HUDEP-2 (cell line): ENCODE data around the gene ITPRIP.

ENCODE experiments used
- DNase-seq, 76 experiments: peaks; one replicate each; lab custom pipeline; 2025; ENCODE audit not compliant: unreplicated experiment in 76 of 76; lab: John Stamatoyannopoulos, UW

Gene ITPRIP

GRCh38 chr10:104342941-104343411 is 4.7 kb upstream of the ITPRIP start:
- DNase-seq: no peak

DNA sequence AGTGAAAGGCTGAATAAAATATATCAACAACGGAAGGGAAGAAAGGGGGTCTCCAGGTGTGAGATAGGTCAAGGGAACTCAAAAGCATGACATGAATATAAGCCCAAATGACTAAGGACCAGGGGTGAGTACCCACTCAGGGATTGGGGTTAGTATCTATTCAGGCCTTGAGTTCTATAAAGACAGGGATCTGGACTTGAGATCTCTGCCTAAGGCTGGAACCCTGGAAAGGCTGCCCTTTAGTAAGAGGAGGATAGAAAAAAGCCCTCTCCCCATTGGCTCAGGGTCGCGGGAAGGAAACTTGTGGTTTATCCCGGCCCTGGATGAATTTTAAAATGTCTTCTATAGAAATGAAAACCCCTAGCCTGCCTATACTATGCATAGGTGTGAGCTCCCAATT is 2.4 kb upstream of the ITPRIP start:
- peak in 3 of 76 experiments; percentile 16 to 58 (median 42) for DNase-seq

GRCh38 chr10:104340111-104340526 is 1.9 kb upstream of the ITPRIP start:
- DNase-seq: peak in 74 of 76 experiments; percentile 37 to 96 (median 72)

DNA sequence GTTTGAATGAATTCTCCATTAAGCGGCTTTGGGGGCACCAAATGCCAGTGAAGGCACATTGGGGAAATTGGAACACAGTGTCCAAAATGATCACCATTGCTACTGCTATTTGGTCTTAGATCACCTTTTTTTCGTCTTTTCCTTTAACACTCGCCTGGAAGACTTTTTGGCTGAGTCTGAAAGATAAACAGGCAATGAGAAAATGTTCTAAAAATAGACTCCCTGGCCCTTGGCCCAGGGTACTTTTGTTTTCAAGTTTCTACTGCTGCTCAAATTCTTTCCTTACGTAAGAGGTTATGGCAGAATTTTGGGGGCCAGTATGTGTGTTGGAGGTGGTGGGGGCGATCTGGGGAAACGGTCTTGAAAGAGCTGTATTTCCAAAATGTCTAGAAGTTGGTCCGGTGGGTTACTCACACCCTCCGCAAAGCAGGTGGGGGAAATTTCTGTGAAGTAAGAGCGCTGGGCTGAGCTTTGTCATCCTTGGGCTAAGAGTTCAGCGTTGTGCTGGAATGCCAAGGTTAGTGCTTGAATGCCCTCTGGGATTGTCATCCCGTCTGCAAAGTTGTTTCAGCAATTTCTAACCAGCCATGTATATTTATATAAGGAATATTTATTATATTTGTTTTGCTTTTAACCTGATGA is 1.3 kb upstream of the ITPRIP start:
- DNase-seq: peak in 44 of 76 experiments; percentile 14 to 77 (median 46)

DNA sequence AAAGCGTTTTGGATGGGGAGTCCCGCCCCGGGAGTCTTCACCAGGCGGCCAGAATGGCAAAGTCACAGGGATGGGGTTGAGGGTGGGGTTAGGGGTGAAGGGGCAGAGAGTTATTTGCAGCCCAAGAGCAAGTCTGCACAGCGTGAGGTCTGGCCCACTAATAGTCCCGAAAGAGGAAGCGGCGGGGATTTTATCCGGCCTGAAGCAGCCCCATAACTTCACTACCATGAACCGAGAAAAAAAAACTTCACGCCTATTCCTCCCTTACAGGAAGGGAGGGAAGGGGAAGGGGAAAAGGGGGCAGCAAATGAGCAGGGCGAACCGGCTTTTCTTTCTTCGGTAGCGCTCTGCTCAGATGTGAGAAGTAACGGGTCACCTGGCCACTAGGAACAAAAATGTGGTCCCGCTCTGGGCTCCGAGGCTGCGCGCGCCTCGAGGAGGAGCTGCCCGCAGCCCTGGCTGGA is 712 bp downstream of the ITPRIP start:
- peak in 13 of 76 experiments; percentile 10 to 44 (median 19) for DNase-seq

DNA sequence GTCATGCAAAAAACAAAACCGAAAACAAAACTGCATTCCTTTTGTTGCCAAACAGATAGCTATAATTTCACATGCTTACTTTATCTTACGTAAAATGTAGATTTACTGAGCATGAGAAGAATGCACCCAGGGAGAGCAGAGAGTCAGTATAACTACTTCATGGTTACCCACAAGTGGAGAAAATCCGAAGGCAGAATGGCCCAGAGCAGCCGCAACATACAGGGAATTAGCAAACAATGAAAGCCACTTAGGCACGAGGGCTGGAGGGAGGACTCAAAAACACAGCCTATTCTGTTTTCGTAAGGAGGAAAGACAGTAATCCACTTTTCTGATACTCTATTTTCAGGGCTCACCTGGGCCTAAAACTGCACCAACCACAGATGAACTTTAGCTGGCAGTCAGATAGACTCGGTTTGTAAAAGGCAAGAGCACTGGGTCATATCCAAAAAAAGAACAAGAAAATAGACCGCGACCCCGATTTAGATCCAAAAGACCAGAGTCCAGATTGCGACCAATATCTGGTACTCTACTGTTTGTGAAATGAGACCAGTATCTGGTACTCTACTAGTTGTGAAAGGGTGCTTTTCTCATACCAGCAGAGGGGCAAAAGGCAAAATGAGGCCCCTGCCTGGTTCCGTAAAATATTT is 1.3 kb downstream of the ITPRIP start:
- no peak for DNase-seq

DNA sequence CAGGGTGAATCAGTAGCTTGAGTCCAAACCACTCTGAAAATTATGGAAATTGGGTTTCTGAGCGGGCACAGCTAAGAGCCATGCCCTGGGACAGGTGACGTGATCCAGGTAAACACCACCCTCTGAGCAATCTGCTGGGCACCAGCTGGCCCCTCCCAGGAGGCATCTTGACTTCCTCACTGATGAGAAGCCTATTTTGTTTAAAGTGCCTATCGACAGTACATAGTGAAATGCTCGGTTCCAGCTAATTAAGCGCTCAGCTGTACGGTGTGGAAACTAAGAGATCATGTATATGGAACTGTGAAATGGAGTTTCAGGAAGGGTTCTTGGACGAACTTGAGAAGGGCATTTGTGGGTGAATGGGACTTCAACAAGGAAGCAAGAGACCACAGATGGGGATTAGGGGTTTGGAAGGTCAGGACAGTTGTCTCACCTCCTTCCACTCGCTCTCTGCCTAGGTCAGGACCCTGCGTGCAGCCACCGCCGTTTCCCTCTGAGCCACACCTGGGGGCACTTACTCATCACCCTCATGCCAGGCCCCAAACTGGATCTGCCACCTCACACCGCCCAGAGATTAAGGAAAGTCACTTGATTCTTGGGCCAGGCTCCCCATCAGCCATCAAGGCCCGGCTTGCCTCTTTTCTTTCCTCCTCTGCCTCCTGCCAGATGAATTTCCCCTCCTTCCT is 3.2 kb downstream of the ITPRIP start:
- DNase-seq: no peak

DNA sequence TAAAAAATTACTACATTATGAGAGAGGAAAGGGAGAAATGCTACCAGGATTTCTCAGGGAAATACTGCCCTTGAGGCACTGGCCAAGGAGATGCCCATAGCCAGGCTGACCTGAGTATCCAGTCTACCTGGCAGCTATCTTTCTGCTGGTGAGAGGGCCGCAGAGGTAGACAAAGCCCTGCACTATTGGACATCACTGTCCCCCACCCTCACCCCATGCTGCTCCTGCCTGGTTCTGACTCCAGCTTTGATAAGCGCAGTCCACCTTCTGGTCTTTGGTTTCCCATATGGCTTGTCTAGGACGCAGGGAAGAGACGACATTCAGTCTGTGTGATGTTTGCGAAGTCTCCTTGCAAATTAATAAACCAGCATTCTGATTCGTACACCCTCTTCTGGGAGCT is 3.7 kb downstream of the ITPRIP start:
- no peak for DNase-seq

- no peak for DNase-seq
Measured at GRCh38 chr10:104333728-104334373, 4.4 kb downstream of the ITPRIP start.

GRCh38 chr10:104333032-104333727 is 5.1 kb downstream of the ITPRIP start:
- no peak for DNase-seq

DNA sequence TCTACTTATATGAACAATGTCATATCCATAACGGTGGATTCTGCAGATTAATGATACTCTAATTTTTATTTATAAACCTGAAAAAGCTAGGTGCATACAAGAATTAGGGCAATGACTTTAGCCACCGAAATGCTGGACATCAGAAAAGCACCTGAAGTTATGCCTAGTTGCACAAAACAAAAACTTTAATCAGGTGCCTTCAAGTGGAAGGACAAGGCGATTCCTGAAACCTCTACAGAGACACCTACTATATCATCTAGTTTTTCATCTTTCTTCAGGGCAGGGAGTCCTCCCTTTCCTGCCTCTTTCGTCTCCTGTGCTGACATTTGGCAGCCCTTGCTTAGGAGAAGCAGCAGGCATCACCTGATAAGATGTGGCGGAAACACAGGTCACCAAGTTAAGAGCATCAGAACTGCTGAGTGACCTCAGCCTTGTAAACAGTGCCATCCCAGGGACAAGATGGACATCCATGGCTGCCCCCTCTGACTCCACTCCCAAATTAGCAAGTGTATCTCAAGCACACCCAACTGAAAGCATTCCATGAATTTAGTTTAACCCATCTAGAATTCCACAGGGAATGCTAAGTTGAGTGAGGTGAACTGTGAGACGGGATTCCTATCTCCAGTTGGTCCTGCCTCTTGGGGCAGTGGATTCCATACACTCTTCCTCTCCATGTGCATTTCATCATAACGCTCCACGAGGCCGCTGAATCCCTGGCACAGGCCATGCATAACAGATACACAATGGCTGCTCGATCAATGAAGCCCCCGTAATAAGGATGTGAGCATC is 5.8 kb downstream of the ITPRIP start:
- peak in 11 of 76 experiments; percentile 7 to 40 (median 19) for DNase-seq

- DNase-seq: no peak
Measured at GRCh38 chr10:104331208-104331838, 6.9 kb downstream of the ITPRIP start.

GRCh38 chr10:104330168-104331110 is 7.8 kb downstream of the ITPRIP start:
- DNase-seq: no peak

DNA sequence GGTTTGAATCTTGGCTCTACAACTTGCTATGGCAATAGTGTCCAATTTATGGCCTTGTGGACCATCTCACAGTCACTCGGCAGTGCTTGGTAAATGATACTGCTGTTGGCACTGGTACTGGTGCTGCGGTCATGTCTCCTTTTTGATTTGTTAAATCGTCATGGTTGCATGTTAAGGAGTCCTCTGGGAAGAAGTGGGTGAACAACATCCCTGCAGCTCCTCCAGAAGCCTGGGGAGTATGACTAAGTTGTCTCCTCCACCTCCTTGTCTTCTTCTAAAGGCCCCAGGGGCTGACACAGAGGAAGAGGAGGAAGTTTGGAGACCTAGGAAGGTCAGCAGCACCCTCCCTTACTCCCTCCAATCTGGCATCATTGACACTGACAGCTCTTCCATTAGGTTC is 8.5 kb downstream of the ITPRIP start:
- no peak for DNase-seq

DNA sequence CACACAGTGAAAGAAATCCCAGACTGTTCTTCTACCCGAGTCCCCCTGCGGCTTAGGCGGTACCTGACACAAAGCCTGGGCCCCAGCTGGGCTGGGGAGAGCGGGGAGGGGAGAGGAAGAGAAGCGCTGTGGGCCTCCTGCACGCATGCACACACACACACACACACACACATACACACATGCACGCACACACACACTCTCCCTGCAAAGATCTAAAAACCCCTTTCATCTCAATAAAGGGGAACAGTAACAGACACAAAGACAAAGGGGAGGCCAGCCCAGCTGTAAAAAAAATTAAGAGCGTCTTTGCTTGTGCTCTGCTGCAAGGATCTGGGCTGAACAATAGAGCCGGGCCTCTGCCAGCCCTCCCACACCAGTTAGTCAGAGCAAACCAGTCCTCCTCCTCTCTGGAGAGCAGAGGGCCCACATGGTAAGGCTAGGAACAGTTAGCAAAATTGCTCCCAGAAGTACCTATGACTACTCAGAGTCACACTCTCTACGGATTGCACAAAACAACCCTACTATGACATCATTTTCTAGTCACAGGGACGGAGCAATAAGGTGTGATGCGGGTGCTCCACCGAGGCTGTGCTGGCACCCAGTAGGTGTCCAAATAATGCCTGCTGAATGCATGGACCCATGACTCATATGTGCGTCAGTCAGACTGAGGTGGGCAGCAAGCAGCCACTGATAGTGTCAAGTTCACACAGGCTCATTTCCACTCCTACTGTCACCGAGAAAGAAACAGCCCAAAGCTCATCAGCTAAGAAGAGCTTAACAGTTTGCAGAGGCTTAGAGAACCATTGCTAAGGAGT is 9.2 kb downstream of the ITPRIP start:
- DNase-seq: peak in 53 of 76 experiments; percentile 16 to 78 (median 43)

- DNase-seq: no peak
Measured at GRCh38 chr10:104328646-104328895, 9.7 kb downstream of the ITPRIP start.
